GM10248 (cell line): ENCODE data around the gene CRABP2.

Experiments used
- CTCF ChIA-PET: fragments of 300-600 bp; sonication (Branson Sonifier 250); formaldehyde crosslinking; extraction: SDS; loops from one replicate; lab custom pipeline; 2021; ENCODE audit warnings: antibody characterized with exemption; lab: Yijun Ruan, JAX
- POLR2A ChIA-PET: fragments of 350-650 bp; sonication (Branson Sonifier 250); formaldehyde crosslinking; extraction: SDS; loops from one replicate; lab custom pipeline; 2020; ENCODE audit warnings: antibody characterized with exemption; lab: Yijun Ruan, JAX
- DNase-seq: peaks from one replicate; pipeline ENCODE4 v3.0.0; 2012; ENCODE audit errors: extremely low spot score
- CTCF ChIP-seq: IDR thresholded peaks from 2 replicates; pipeline ENCODE4 v1.5.1; 2012; ENCODE audit warnings: mild to moderate bottlenecking, low read depth; ENCODE audit errors: extremely low read depth, missing control alignments, control extremely low read depth

CRABP2 gene

GRCh38 chr1:156721131-156721530 is 15.7 kb upstream of the CRABP2 start:
- no peak for DNase-seq
- POLR2A ChIA-PET: interaction anchor here (0.5 kb wide), 2 partner anchors 142 to 221 kb away, joined by 4 to 5 read pairs; partner anchors contain the start of gene MEF2D
- CTCF ChIA-PET: interaction anchor here (1.0 to 27.7 kb wide), 8 partner anchors 10 to 139 kb away, joined by 3 to 597 read pairs (median 8); partner anchors contain the start of genes CRABP2, NES and NTRK1
- no peak for TF ChIP-seq CTCF

- no peak for DNase-seq
- CTCF ChIA-PET: interaction anchor here (1.9 to 27.7 kb wide), 4 partner anchors 10 to 92 kb away, joined by 4 to 597 read pairs (median 80); partner anchors contain the start of genes CRABP2, ISG20L2, METTL25B and NES
- no peak for TF ChIP-seq CTCF
- POLR2A ChIA-PET: no interaction called here
Measured at GRCh38 chr1:156717351-156717750, 12.0 kb upstream of the CRABP2 start.

- no peak for DNase-seq
- no peak for TF ChIP-seq CTCF
- ChIA-PET CTCF (interaction anchor here (0.9 to 27.7 kb wide), 8 partner anchors 9 to 145 kb away, joined by 3 to 597 read pairs (median 5); partner anchors contain the start of genes CRABP2, INSRR, ISG20L2 and METTL25B), POLR2A (interaction anchor here (1.4 kb wide), 1 partner anchor 11 kb away, joined by 4 read pairs; no protein-coding TSS in a partner anchor)
Measured at GRCh38 chr1:156714830-156715229, 9.4 kb upstream of the CRABP2 start.

- POLR2A ChIA-PET: no interaction called here
- TF ChIP-seq CTCF: no peak
- DNase-seq: no peak
- CTCF ChIA-PET: interaction anchor here (1.1 to 27.7 kb wide), 7 partner anchors 15 to 178 kb away, joined by 3 to 597 read pairs (median 6); partner anchors contain the start of genes ISG20L2, METTL25B, NES and NTRK1
Measured at GRCh38 chr1:156712626-156713025, 7.2 kb upstream of the CRABP2 start.

- POLR2A ChIA-PET: no interaction called here
- CTCF ChIA-PET: interaction anchor here (0.8 to 27.7 kb wide), 8 partner anchors 9 to 149 kb away, joined by 3 to 597 read pairs (median 6); partner anchors contain the start of genes ISG20L2, METTL25B, NES and NTRK1
- DNase-seq: no peak
Measured at GRCh38 chr1:156711011-156711817, 5.8 kb upstream of the CRABP2 start.

More at GRCh38 chr1:156711011-156711817, 5.8 kb upstream of the CRABP2 start:
- TF ChIP-seq CTCF: no peak
